H1 (cell line): ENCODE data around the gene ALAS1. TPM values are rescaled to one million over a fixed set of nuclear protein-coding genes. Genes with fewer than 3 reads are reported as not detected.
A peak's percentile ranks its signal among the peaks of the same experiment; 100 is the strongest.

Experiments
- CTCF ChIA-PET: fragments of 300-600 bp; sonication (Branson Sonifier 250); formaldehyde crosslinking; loops from one replicate; lab custom pipeline; 2021; ENCODE audit not compliant: partially characterized antibody; lab: Charles Lee
- POLR2A ChIA-PET: fragments of 300-600 bp; sonication (Branson Sonifier 250); formaldehyde crosslinking; loops from one replicate; lab custom pipeline; 2021; ENCODE audit warnings: inconsistent platforms; ENCODE audit not compliant: partially characterized antibody; lab: Charles Lee
- DNase-seq, 2 experiments: peaks; one replicate each; pipeline versions ENCODE4 v3.0.0 to v3.0.0-alpha.2; 2010 to 2022; ENCODE audit warnings: low spot score in 2 of 2, low read depth in 1 of 2, mixed read lengths in 1 of 2
- FAIRE-seq: peaks from 2 replicates; lab custom pipeline; 2011; peaks lifted over from hg19 to GRCh38; lab: Jason Lieb, UNC
- H2AFZ ChIP-seq: 2 replicates; pipeline ENCODE4 v1.8.1; 2012; ENCODE audit warnings: low read length, inconsistent platforms
- H2AK5ac ChIP-seq: 2 replicates; pipeline ENCODE4 v1.6.1; 2013; ENCODE audit warnings: low read depth, low read length
- H2BK120ac ChIP-seq: replicated peaks from 2 replicates; pipeline ENCODE3; 2013; ENCODE audit warnings: low read depth, low read length, inconsistent platforms
- H2BK12ac ChIP-seq: 2 replicates; pipeline ENCODE4 v1.6.1; 2013; ENCODE audit warnings: low read depth, low read length
- H2BK15ac ChIP-seq: 2 replicates; pipeline ENCODE4 v1.6.1; 2013; ENCODE audit warnings: low read length
- H2BK20ac ChIP-seq: 2 replicates; pipeline ENCODE4 v1.6.1; 2013; ENCODE audit warnings: low read length
- H2BK5ac ChIP-seq: 2 replicates; pipeline ENCODE4 v1.6.1; 2013; ENCODE audit warnings: low read depth, low read length
- H3K14ac ChIP-seq: 2 replicates; pipeline ENCODE4 v1.6.1; 2013; ENCODE audit warnings: inconsistent platforms; ENCODE audit not compliant: insufficient read length
- H3K18ac ChIP-seq: 2 replicates; pipeline ENCODE4 v1.6.1; 2013; ENCODE audit warnings: low read length; ENCODE audit errors: extremely low read depth
- H3K23ac ChIP-seq: 2 replicates; pipeline ENCODE4 v1.6.1; 2013; ENCODE audit warnings: inconsistent platforms; ENCODE audit not compliant: insufficient read length
- H3K23me2 ChIP-seq: 2 replicates; pipeline ENCODE4 v1.6.1; 2013; ENCODE audit warnings: low read depth, low read length
- H3K27ac ChIP-seq: 2 replicates; pipeline ENCODE4 v1.6.1; 2011; ENCODE audit warnings: low read depth, low read length, inconsistent platforms
- H3K27me3 ChIP-seq, 4 experiments: replicated peaks in 1 of 4; 1 replicate in 1 of 4; 2 replicates in 3 of 4; pipeline versions ENCODE4 v1.6.1 to v1.8.1; 2011 to 2013; ENCODE audit warnings: low read length in 3 of 4, mild to moderate bottlenecking in 3 of 4, inconsistent platforms in 2 of 4, mixed read lengths in 2 of 4, moderate library complexity in 1 of 4; ENCODE audit not compliant: control insufficient read depth in 3 of 4, insufficient read depth in 3 of 4; ENCODE audit errors: extremely low read depth in 1 of 4
- H3K36me3 ChIP-seq, 4 experiments: 2 replicates each; pipeline versions ENCODE4 v1.6.1 to v1.8.1; 2011 to 2013; ENCODE audit warnings: mild to moderate bottlenecking in 4 of 4, low read length in 3 of 4, moderate library complexity in 2 of 4, control low read depth in 1 of 4, inconsistent platforms in 1 of 4; ENCODE audit not compliant: insufficient read depth in 4 of 4, control insufficient read depth in 2 of 4
- H3K4ac ChIP-seq: replicated peaks from 2 replicates; pipeline ENCODE3; 2013; ENCODE audit warnings: low read length, low read depth, mixed read lengths, inconsistent platforms; ENCODE audit not compliant: insufficient read length
- H3K4me1 ChIP-seq, 4 experiments: replicated peaks in 1 of 4; 1 replicate in 1 of 4; 2 replicates in 3 of 4; pipeline versions ENCODE4 v1.6.1 to v1.8.1; 2011 to 2013; ENCODE audit warnings: low read length in 3 of 4, inconsistent platforms in 2 of 4, mixed read lengths in 1 of 4; ENCODE audit not compliant: insufficient read depth in 4 of 4, control insufficient read depth in 3 of 4
- H3K4me2 ChIP-seq, 2 experiments: 2 replicates each; pipeline versions ENCODE4 v1.6.1 to v1.8.1; 2011 to 2013; ENCODE audit warnings: low read depth in 2 of 2, low read length in 2 of 2, control low read depth in 1 of 2, inconsistent platforms in 1 of 2, mild to moderate bottlenecking in 1 of 2; ENCODE audit not compliant: insufficient read depth in 1 of 2
- H3K4me3 ChIP-seq, 4 experiments: fragments of 200-600, 300-600 bp in 1 of 4; sonication (generic), shearing (Covaris generic), sonication (Bioruptor Twin) in 1 of 4; 2 replicates each; pipeline versions ENCODE4 v1.5.1 to v1.8.1; 2011 to 2016; ENCODE audit warnings: low read length in 4 of 4, low read depth in 3 of 4, control low read depth in 2 of 4, inconsistent platforms in 2 of 4, mild to moderate bottlenecking in 2 of 4, mixed read lengths in 1 of 4, moderate library complexity in 1 of 4; ENCODE audit not compliant: insufficient read depth in 2 of 4; ENCODE audit errors: extremely low read depth in 1 of 4
- H3K56ac ChIP-seq: replicated peaks from 2 replicates; pipeline ENCODE3; 2013; ENCODE audit warnings: low read depth, mild to moderate bottlenecking, mixed read lengths, low read length, inconsistent platforms; ENCODE audit not compliant: insufficient read length
- H3K79me1 ChIP-seq: 2 replicates; pipeline ENCODE4 v1.6.1; 2013; ENCODE audit warnings: low read depth, low read length, control low read depth
- H3K79me2 ChIP-seq, 2 experiments: 2 replicates each; pipeline versions ENCODE4 v1.6.1 to v1.8.1; 2012 to 2013; ENCODE audit warnings: low read length in 2 of 2, mild to moderate bottlenecking in 2 of 2, inconsistent platforms in 1 of 2; ENCODE audit not compliant: insufficient read depth in 2 of 2, control insufficient read depth in 1 of 2
- H3K9ac ChIP-seq, 4 experiments: replicated peaks in 1 of 4; 1 replicate in 1 of 4; 2 replicates in 3 of 4; pipeline versions ENCODE4 v1.6.1 to v1.8.1; 2011 to 2013; ENCODE audit warnings: low read depth in 3 of 4, low read length in 3 of 4, control low read depth in 2 of 4, mild to moderate bottlenecking in 2 of 4, moderate library complexity in 2 of 4, inconsistent platforms in 1 of 4; ENCODE audit errors: extremely low read depth in 1 of 4
- H3K9me3 ChIP-seq, 2 experiments: 2 replicates each; pipeline versions ENCODE4 v1.6.1 to v1.8.1; 2012 to 2013; ENCODE audit warnings: mild to moderate bottlenecking in 2 of 2, moderate library complexity in 2 of 2, control low read depth in 1 of 2, inconsistent platforms in 1 of 2, low read depth in 1 of 2, low read length in 1 of 2, mixed read lengths in 1 of 2; ENCODE audit not compliant: insufficient read depth in 2 of 2
- H4K20me1 ChIP-seq, 2 experiments: replicated peaks in 1 of 2; 2 replicates each; pipeline versions ENCODE3 to v1.8.1; 2011 to 2013; ENCODE audit warnings: inconsistent platforms in 2 of 2, low read length in 2 of 2, mild to moderate bottlenecking in 1 of 2; ENCODE audit not compliant: insufficient read depth in 2 of 2, control insufficient read depth in 1 of 2
- H4K5ac ChIP-seq: 2 replicates; pipeline ENCODE4 v1.6.1; 2013; ENCODE audit warnings: low read length, low read depth, mixed read lengths, inconsistent platforms; ENCODE audit not compliant: insufficient read length
- H4K8ac ChIP-seq: 2 replicates; pipeline ENCODE4 v1.8.0; 2013; ENCODE audit warnings: mild to moderate bottlenecking, moderate library complexity, low read length, inconsistent platforms; ENCODE audit not compliant: insufficient read depth; ENCODE audit errors: extremely low read depth
- H4K91ac ChIP-seq: replicated peaks from 2 replicates; pipeline ENCODE3; 2013; ENCODE audit warnings: low read length, mixed read lengths, inconsistent platforms; ENCODE audit not compliant: insufficient read length
- ATF2 ChIP-seq: IDR thresholded peaks from 2 replicates; pipeline ENCODE4 v1.6.1; 2012; ENCODE audit warnings: low read length, inconsistent platforms
- JUN ChIP-seq: IDR thresholded peaks from 2 replicates; pipeline ENCODE4 v1.6.1; 2011; ENCODE audit warnings: low read depth, mild to moderate bottlenecking, improper control_type of control experiment, low read length
- KDM1A ChIP-seq: fragments of 200-600, 300-600 bp; sonication (generic); IDR thresholded peaks from 2 replicates; pipeline ENCODE4 v1.7.1; 2016; ENCODE audit warnings: mild to moderate bottlenecking, low read length, borderline replicate concordance
- KDM4A ChIP-seq: IDR thresholded peaks from one replicate; pipeline ENCODE4 v1.7.1; 2012; ENCODE audit warnings: low read depth, mild to moderate bottlenecking, moderate library complexity, low read length, inconsistent platforms; ENCODE audit not compliant: severe bottlenecking
- MAX ChIP-seq: IDR thresholded peaks from 2 replicates; pipeline ENCODE4 v1.6.1; 2012; ENCODE audit warnings: inconsistent platforms
- RNF2 ChIP-seq: fragments of 200-900, 300-1000 bp; sonication (generic); IDR thresholded peaks from 2 replicates; pipeline ENCODE4 v1.7.1; 2016; ENCODE audit warnings: borderline replicate concordance, low read depth, mild to moderate bottlenecking, antibody characterized with exemption, low read length; ENCODE audit not compliant: poor library complexity, severe bottlenecking; ENCODE audit errors: missing control alignments
- RXRA ChIP-seq: IDR thresholded peaks from 2 replicates; pipeline ENCODE4 v1.6.1; 2011; ENCODE audit warnings: low read depth, mild to moderate bottlenecking, low read length, moderate library complexity; ENCODE audit not compliant: insufficient read depth
- WGBS, 2 experiments: shearing (Covaris generic) in 1 of 2; methylation state at CpG; one replicate each; pipeline versions ENCODE4 v1.1.6 to v1.1.7; 2013 to 2015; ENCODE audit warnings: low lambda C conversion rate in 2 of 2, mixed read lengths in 2 of 2, inconsistent platforms in 1 of 2, low coverage in 1 of 2, missing lambda C conversion rate in 1 of 2; ENCODE audit not compliant: insufficient replicate concordance in 2 of 2, insufficient coverage in 1 of 2, insufficient read length in 1 of 2; ENCODE audit errors: extremely low coverage in 1 of 2, missing lambda C conversion rate in 1 of 2; 5-methylcytosine and 5-hydroxymethylcytosine counted together
- polyA plus RNA-seq, 7 experiments: library from polyadenylated mRNA; depleted of rRNA in 3 of 7; stranded (reverse) in 5 of 7; unstranded in 2 of 7; fragments of >200 nt in 5 of 7; fragments of 200-250 nt in 2 of 7; gene quantifications; 1 replicate in 5 of 7; 2 replicates in 1 of 7; 4 replicates in 1 of 7; pipeline versions ENCODE4 v1.2.1 to v1.2.3, GENCODE V29; 2011 to 2013; ENCODE audit warnings: missing spikeins in 2 of 7, mixed read lengths in 2 of 7
- total RNA-seq: library from RNA; stranded (reverse); fragmentation: NEBNext Ultra II Directional; extraction: Animal tissue kit (Norgen Biotek cat#: 25700); gene quantifications from 2 replicates; pipeline ENCODE4 v1.2.1, GENCODE V29; 2021

The ALAS1 gene
- total and polyA plus RNA-seq, 2 of the 8 experiments (the other 6 are each of a cell fraction or from before 2014, with no cell fraction given) = 45.9 to 84.4 TPM

GRCh38 chr3:52238761-52239701 is 41.1 kb downstream of the ALAS1 start, which contains the start of gene TWF2:
Gene TWF2 (minus strand): TSS chr3:52239158. CDS start chr3:52239016, 142 bp downstream.
- Histone ChIP-seq H2AFZ (no peak within 1 kb of the TSS), H2BK5ac (peak within 1 kb of the TSS; percentile 96)
- TF ChIP-seq KDM1A (no peak), MAX (no peak), ATF2 (no peak), RXRA (no peak), JUN (no peak), KDM4A (peak; percentile 86), RNF2 (no peak)

More at GRCh38 chr3:52238761-52239701, 41.1 kb downstream of the ALAS1 start, which contains the start of gene TWF2:
- peak within 1 kb of the TSS; percentile 93 for H3K23ac ChIP-seq
- H3K4me1 ChIP-seq = peaks cover 15 to 42% (median 28%) of the 10 kb centered on the region in 4 experiments
- H3K27ac ChIP-seq = peak within 1 kb of the TSS; percentile 61; the same call in 1 of the 2 replicates
- H3K9me3 ChIP-seq = no peaks in the 10 kb centered on the region
- DNase-seq (peak in 1 of 2 experiments; percentile 87), FAIRE-seq (no peak)
- peaks cover 15% of the 10 kb centered on the region for H3K79me1 ChIP-seq
- H2BK20ac ChIP-seq = no peak within 1 kb of the TSS
- H4K8ac ChIP-seq = peak within 1 kb of the TSS; percentile 87
- peaks cover 0 to 15% of the 10 kb centered on the region in 2 experiments; a peak in 2 of 4 replicates for H3K79me2 ChIP-seq
- H3K14ac ChIP-seq = peak within 1 kb of the TSS; percentile 78
- H3K4me3 ChIP-seq = peak within 1 kb of the TSS; percentile 72 to 95 (median 91)
- H2BK120ac ChIP-seq = peak within 1 kb of the TSS; percentile 73
- H4K5ac ChIP-seq = peak within 1 kb of the TSS; percentile 96
- H3K27me3 ChIP-seq = peaks cover 0 to 6% (median 3%) of the 10 kb centered on the region in 4 experiments; a peak in 3 of 7 replicates
- H2AK5ac ChIP-seq = peak within 1 kb of the TSS; percentile 54
- H3K4me2 ChIP-seq = peak within 1 kb of the TSS; percentile 78 to 98
- H4K91ac ChIP-seq = peak within 1 kb of the TSS; percentile 98
- 3% methylated on average over 49 of the region's 92 CpGs; no CpG with 5 or more reads in 1 of the 2 experiments for WGBS, 2 experiments
- H2BK12ac ChIP-seq = peak within 1 kb of the TSS; percentile 84; the same call in 1 of the 2 replicates
- H3K56ac ChIP-seq = peak within 1 kb of the TSS; percentile 87
- peaks cover 2 to 7% of the 10 kb centered on the region in 2 experiments for H4K20me1 ChIP-seq
- H3K18ac ChIP-seq = peak within 1 kb of the TSS; percentile 98
- H3K36me3 ChIP-seq = no peaks in the 10 kb centered on the region
- peak within 1 kb of the TSS in 3 of 4 experiments; percentile 61 to 70 (median 70); a peak in 6 of 7 replicates for H3K9ac ChIP-seq
- peak within 1 kb of the TSS; percentile 98; the same call in 1 of the 2 replicates for H2BK15ac ChIP-seq
- peak within 1 kb of the TSS; percentile 91 for H3K4ac ChIP-seq
- ChIA-PET POLR2A (interaction anchor here (0.8 to 6.5 kb wide), 10 partner anchors 9 to 244 kb away, joined by 3 to 69 read pairs (median 6); partner anchors contain the start of genes GLYCTK, RPL29, TLR9 and WDR82), CTCF (interaction anchor here (0.6 to 14.4 kb wide), 8 partner anchors 21 to 146 kb away, joined by 3 to 336 read pairs (median 6); partner anchors contain the start of genes TLR9 and WDR82)
- H3K23me2 ChIP-seq = peaks cover 9% of the 10 kb centered on the region
